ENCODE data around the gene IFIT1B.

The IFIT1B gene

GRCh38 chr10:89413398-89413912 is 35.6 kb downstream of the IFIT1B start:
- no peak for DNase-seq (ENCODE audit: low read depth)

- DNase-seq (ENCODE audit: low read depth): peak; percentile 48
Measured at GRCh38 chr10:89414146-89414878, 36.5 kb downstream of the IFIT1B start, which contains the start of gene IFIT5. TSS of gene IFIT5 (plus strand) at chr10:89414568. CDS start at chr10:89414799, 231 bp downstream.

GRCh38 chr10:89414879-89415821 is 37.3 kb downstream of the IFIT1B start:
- no peak for DNase-seq (ENCODE audit: low read depth)

- DNase-seq (ENCODE audit: low read depth): no peak
Measured at GRCh38 chr10:89416465-89416864, 38.6 kb downstream of the IFIT1B start.

- no peak for DNase-seq (ENCODE audit: low read depth)
Measured at GRCh38 chr10:89419548-89419947, 41.7 kb downstream of the IFIT1B start.

GRCh38 chr10:89421018-89421476 is 43.2 kb downstream of the IFIT1B start:
- no peak for DNase-seq (ENCODE audit: low read depth)

- DNase-seq (ENCODE audit: low read depth): no peak
Measured at GRCh38 chr10:89425000-89425399, 47.1 kb downstream of the IFIT1B start.

GRCh38 chr10:89426230-89426868 is 48.5 kb downstream of the IFIT1B start:
- DNase-seq (ENCODE audit: low read depth): peak; percentile 33

GRCh38 chr10:89427629-89428028 is 49.8 kb downstream of the IFIT1B start:
- peak; percentile 35 for DNase-seq (ENCODE audit: low read depth)

- no peak for DNase-seq (ENCODE audit: low read depth)
Measured at GRCh38 chr10:89428877-89429276, 51.0 kb downstream of the IFIT1B start.

- no peak for DNase-seq (ENCODE audit: low read depth)
Measured at GRCh38 chr10:89431977-89432376, 54.1 kb downstream of the IFIT1B start.
